BE2C (cell line): ENCODE results near the gene UGT1A5.

Source experiments
- DNase-seq: peaks from one replicate; pipeline ENCODE4 v3.0.0-alpha.2; 2020
- H3K27me3 ChIP-seq: fragments of 250-450 bp; sonication (Bioruptor Pico); 2 replicates; pipeline ENCODE4 v1.5.1; 2020; ENCODE audit warnings: mild to moderate bottlenecking
- H3K36me3 ChIP-seq: fragments of 250-450 bp; sonication (Bioruptor Pico); 2 replicates; pipeline ENCODE4 v1.5.1; 2020; ENCODE audit warnings: mild to moderate bottlenecking
- H3K4me1 ChIP-seq: fragments of 250-450 bp; sonication (Bioruptor Pico); 2 replicates; pipeline ENCODE4 v1.5.1; 2020
- H3K4me3 ChIP-seq: 2 replicates; pipeline ENCODE4 v1.5.1; 2011; ENCODE audit warnings: low read depth, low read length
- H3K9me3 ChIP-seq: fragments of 250-450 bp; sonication (Bioruptor Pico); 2 replicates; pipeline ENCODE4 v1.5.1; 2020
- CTCF ChIP-seq: IDR thresholded peaks from 2 replicates; pipeline ENCODE4 v1.5.1; 2012; ENCODE audit warnings: mild to moderate bottlenecking, low read depth, low read length

The UGT1A5 gene

GRCh38 chr2:233707940-233708644 lies 4.6 kb upstream of the UGT1A5 start:
- no peak for TF ChIP-seq CTCF
- Histone ChIP-seq H3K9me3 (no peaks in the 10 kb centered on the region), H3K36me3 (no peaks in the 10 kb centered on the region), H3K27me3 (no peaks in the 10 kb centered on the region), H3K4me1 (no peaks in the 10 kb centered on the region), H3K4me3 (no peak overlapping the region)
- no peak for DNase-seq

GRCh38 chr2:233708942-233709341 lies 3.8 kb upstream of the UGT1A5 start:
- no peaks in the 10 kb centered on the region for H3K36me3 ChIP-seq
- no peaks in the 10 kb centered on the region for H3K9me3 ChIP-seq
- no peaks in the 10 kb centered on the region; the same call in 1 of the 2 replicates for H3K27me3 ChIP-seq
- DNase-seq, result peak; percentile 39
- TF ChIP-seq CTCF, result no peak
- H3K4me1 ChIP-seq, result no peaks in the 10 kb centered on the region
- H3K4me3 ChIP-seq, result no peak overlapping the region

GRCh38 chr2:233711312-233712008 lies 1.2 kb upstream of the UGT1A5 start:
- no peaks in the 10 kb centered on the region for H3K4me1 ChIP-seq
- peaks cover 3% of the 10 kb centered on the region; the same call in 1 of the 2 replicates for H3K27me3 ChIP-seq
- H3K4me3 ChIP-seq, result no peak overlapping the region
- peak; percentile 96 for TF ChIP-seq CTCF
- peak; percentile 88 for DNase-seq
- H3K9me3 ChIP-seq, result no peaks in the 10 kb centered on the region
- H3K36me3 ChIP-seq, result no peaks in the 10 kb centered on the region

GRCh38 chr2:233713262-233713615 lies 532 bp downstream of the UGT1A5 start:
- no peaks in the 10 kb centered on the region for H3K9me3 ChIP-seq
- H3K36me3 ChIP-seq, result no peaks in the 10 kb centered on the region
- H3K27me3 ChIP-seq, result peaks cover 7% of the 10 kb centered on the region; the same call in 1 of the 2 replicates
- no peak overlapping the region for H3K4me3 ChIP-seq
- no peak for DNase-seq
- H3K4me1 ChIP-seq, result no peaks in the 10 kb centered on the region
- TF ChIP-seq CTCF, result no peak

- no peak for DNase-seq
- no peaks in the 10 kb centered on the region for H3K4me1 ChIP-seq
- H3K4me3 ChIP-seq, result no peak overlapping the region
- no peaks in the 10 kb centered on the region for H3K36me3 ChIP-seq
- H3K9me3 ChIP-seq, result no peaks in the 10 kb centered on the region
- no peak for TF ChIP-seq CTCF
- peaks cover 7% of the 10 kb centered on the region; the same call in 1 of the 2 replicates for H3K27me3 ChIP-seq
Measured at GRCh38 chr2:233714121-233714520, 1.4 kb downstream of the UGT1A5 start.

- H3K4me3 ChIP-seq, result no peak within 1 kb of the TSS
- no peak for TF ChIP-seq CTCF
- H3K4me1 ChIP-seq, result no peaks in the 10 kb centered on the region; the same call in 1 of the 2 replicates
- no peaks in the 10 kb centered on the region for H3K9me3 ChIP-seq
- no peaks in the 10 kb centered on the region for H3K36me3 ChIP-seq
- H3K27me3 ChIP-seq, result peaks cover 14% of the 10 kb centered on the region
- no peak for DNase-seq
Measured at GRCh38 chr2:233718552-233718951, 5.8 kb downstream of the UGT1A5 start, which contains the start of gene UGT1A4. Gene UGT1A4 (plus strand): TSS chr2:233718736. CDS start chr2:233718821, 85 bp downstream.
